ENCODE data around the gene ODAD2. TPM values are rescaled to one million over a fixed set of nuclear protein-coding genes. Genes with fewer than 3 reads are reported as not detected.

ODAD2 gene
- total RNA-seq, 4 donors from 2014 or later: 0.14 to 0.48 TPM; not detected in 2

DNA sequence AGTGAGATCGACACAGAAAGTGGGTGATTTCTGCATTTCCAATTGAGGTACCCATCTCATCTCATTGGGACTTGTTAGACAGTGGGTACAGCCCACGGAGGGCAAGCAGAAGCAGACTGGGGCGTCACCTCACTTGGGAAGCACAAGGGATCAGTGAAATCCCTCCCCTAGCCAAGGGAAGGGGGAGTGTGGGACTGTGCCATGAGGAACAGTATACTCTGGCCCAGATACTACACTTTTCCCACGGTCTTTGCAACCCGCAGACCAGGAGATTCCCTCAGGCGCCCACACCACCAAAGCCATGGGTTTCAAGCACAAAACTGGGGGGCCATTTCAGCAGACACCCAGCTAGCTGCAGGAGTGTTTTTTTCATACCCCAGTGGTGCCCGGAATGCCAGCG, 99.8 kb downstream of the ODAD2 start:
- Histone ChIP-seq H3K9me3 (no peaks in the 10 kb centered on the region), H3K4me3 (no peak overlapping the region), H3K4me1 (no peaks in the 10 kb centered on the region), H3K27ac (no peak overlapping the region), H3K36me3 (no peaks in the 10 kb centered on the region), H3K27me3 (no peaks in the 10 kb centered on the region)
- 81 to 100% methylated on average over 2 to 8 of the region's 8 CpGs for WGBS, 2 donors (ENCODE audit: low coverage in 1 of 2)
- intact Hi-C loops (cut with DNase I; ENCODE audit: low total_unique reads) (no loop called here), in situ Hi-C loops (cut with MboI; ENCODE audit: low pct_ligation_motif_present in 1 of 4, low pct_unique_long_range_greater_than_20kb in 1 of 4, low sequenced_read_pairs in 3 of 4) (no loop called here)
- TF ChIP-seq, protein P1, sequence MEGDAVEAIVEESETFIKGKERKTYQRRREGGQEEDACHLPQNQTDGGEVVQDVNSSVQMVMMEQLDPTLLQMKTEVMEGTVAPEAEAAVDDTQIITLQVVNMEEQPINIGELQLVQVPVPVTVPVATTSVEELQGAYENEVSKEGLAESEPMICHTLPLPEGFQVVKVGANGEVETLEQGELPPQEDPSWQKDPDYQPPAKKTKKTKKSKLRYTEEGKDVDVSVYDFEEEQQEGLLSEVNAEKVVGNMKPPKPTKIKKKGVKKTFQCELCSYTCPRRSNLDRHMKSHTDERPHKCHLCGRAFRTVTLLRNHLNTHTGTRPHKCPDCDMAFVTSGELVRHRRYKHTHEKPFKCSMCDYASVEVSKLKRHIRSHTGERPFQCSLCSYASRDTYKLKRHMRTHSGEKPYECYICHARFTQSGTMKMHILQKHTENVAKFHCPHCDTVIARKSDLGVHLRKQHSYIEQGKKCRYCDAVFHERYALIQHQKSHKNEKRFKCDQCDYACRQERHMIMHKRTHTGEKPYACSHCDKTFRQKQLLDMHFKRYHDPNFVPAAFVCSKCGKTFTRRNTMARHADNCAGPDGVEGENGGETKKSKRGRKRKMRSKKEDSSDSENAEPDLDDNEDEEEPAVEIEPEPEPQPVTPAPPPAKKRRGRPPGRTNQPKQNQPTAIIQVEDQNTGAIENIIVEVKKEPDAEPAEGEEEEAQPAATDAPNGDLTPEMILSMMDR (IDR thresholded peaks at IDR 0.05): no peak
- TF ChIP-seq EP300 (IDR thresholded peaks at IDR 0.05; ENCODE audit: low read depth) (no peak), POLR2A (IDR thresholded peaks at IDR 0.05) (no peak), POLR2AphosphoS5 (IDR thresholded peaks at IDR 0.05) (no peak)
- no peak for DNase-seq

DNA sequence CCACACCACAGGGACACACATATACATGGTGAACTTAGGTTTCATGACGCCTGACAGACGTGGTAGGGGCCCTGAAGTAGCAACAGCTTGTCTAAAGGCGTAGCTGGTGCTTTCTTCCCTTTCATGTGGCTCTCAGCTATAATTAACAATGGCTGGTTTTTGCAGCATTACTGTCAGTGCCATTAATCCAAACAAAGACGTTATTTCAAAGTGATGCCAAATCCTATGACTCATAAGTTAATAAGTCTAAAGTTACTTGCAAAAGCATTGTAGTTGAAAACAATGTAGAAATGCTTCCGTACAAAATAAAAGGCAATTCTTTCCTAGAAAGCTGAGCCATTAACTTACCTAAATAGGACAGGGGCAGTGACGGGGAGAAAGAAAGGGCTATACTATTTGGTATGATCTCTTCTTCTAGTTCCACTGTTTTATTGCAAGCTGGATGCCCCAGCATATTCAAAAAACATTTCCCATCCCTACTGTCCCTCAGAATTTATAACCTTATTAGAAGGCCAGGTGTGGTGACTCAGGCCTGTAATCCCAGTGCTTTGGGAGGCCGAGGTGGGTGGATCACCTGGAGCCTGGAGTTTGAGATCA, 105.4 kb downstream of the ODAD2 start:
- no peaks in the 10 kb centered on the region for H3K36me3 ChIP-seq
- WGBS, 2 donors (ENCODE audit: low coverage in 1 of 2): 50 to 62% methylated on average over 7 of the region's 7 CpGs
- DNase-seq: no peak
- intact Hi-C loops (cut with DNase I; ENCODE audit: low total_unique reads) (no loop called here), in situ Hi-C loops (cut with MboI; ENCODE audit: low pct_ligation_motif_present in 1 of 4, low pct_unique_long_range_greater_than_20kb in 1 of 4, low sequenced_read_pairs in 3 of 4) (no loop called here)
- TF ChIP-seq POLR2A (IDR thresholded peaks at IDR 0.05) (no peak), POLR2AphosphoS5 (IDR thresholded peaks at IDR 0.05) (peak in 1 of 3 donors; percentile 11)
- H3K27ac ChIP-seq: no peak overlapping the region
- no peaks in the 10 kb centered on the region for H3K9me3 ChIP-seq
- H3K4me3 ChIP-seq: no peak overlapping the region
- H3K4me1 ChIP-seq: no peaks in the 10 kb centered on the region
- H3K27me3 ChIP-seq: no peaks in the 10 kb centered on the region

DNA sequence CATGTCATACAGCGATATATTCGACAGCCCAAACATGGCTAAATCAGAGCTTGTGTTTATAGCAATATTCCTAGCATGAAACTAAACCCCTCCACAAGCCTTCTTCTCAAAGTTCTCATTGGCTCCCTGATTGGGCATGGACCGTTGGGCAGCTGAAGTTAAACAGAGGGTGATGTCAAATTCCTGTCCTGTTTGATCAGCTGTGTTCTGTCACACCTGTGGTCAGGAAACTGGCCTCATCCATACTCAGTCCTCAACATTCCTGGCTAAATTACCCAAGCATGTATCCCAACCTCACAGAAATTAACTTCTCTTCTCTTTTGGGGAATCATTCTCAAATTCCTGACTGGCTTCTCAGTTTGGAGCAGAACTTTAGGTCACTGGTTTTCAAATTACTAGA, 107.9 kb downstream of the ODAD2 start:
- WGBS, 2 donors (ENCODE audit: low coverage in 1 of 2): 71 to 88% methylated on average over 3 of the region's 3 CpGs
- intact Hi-C loops (cut with DNase I; ENCODE audit: low total_unique reads): no loop called here

DNA sequence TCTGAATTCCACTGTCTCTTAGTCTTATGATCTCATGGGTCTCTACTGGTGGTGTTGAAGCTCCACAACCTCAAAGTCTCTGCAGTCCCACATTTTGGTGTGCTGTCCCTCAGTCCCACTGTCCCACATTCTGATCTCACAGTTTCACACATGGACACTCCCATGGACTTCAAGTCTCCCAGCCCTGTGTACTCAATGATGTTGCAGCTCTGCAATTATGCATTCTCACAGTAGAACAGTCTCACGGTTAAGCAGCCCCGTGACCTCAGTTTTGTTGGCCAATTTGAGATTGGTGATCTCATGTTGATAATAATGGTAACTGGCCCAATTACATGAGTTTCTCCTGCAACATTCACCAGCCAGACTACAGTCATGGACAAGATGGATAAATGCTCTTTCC, 109.4 kb downstream of the ODAD2 start:
- Histone ChIP-seq H3K36me3 (no peaks in the 10 kb centered on the region), H3K27ac (no peak overlapping the region), H3K4me1 (no peaks in the 10 kb centered on the region), H3K27me3 (no peaks in the 10 kb centered on the region), H3K9me3 (peaks cover 0 to 5% of the 10 kb centered on the region in 2 donors), H3K4me3 (no peak overlapping the region)
- no peak for DNase-seq
- in situ Hi-C loops (cut with MboI; ENCODE audit: low pct_ligation_motif_present in 1 of 4, low pct_unique_long_range_greater_than_20kb in 1 of 4, low sequenced_read_pairs in 3 of 4): no loop called here
- no peak for TF ChIP-seq EP300 (IDR thresholded peaks at IDR 0.05; ENCODE audit: low read depth)
- no peak for TF ChIP-seq POLR2A (IDR thresholded peaks at IDR 0.05)
- TF ChIP-seq, protein P1 (IDR thresholded peaks at IDR 0.05): no peak
- TF ChIP-seq POLR2AphosphoS5 (IDR thresholded peaks at IDR 0.05): no peak
- intact Hi-C loops (cut with DNase I; ENCODE audit: low total_unique reads): no loop called here
- 94% methylated on average over 2 of the region's 2 CpGs; no CpG with 5 or more reads in 1 of the 2 donors for WGBS, 2 donors (ENCODE audit: low coverage in 1 of 2)

More for the DNA sequence above, 107.9 kb downstream of the ODAD2 start:
- Histone ChIP-seq H3K4me3 (no peak overlapping the region), H3K9me3 (peaks cover 0 to 5% of the 10 kb centered on the region in 2 donors), H3K4me1 (no peaks in the 10 kb centered on the region), H3K27me3 (no peaks in the 10 kb centered on the region), H3K27ac (no peak overlapping the region), H3K36me3 (no peaks in the 10 kb centered on the region)
- in situ Hi-C loops (cut with MboI; ENCODE audit: low pct_ligation_motif_present in 1 of 4, low pct_unique_long_range_greater_than_20kb in 1 of 4, low sequenced_read_pairs in 3 of 4): no loop called here
- no peak for DNase-seq
- TF ChIP-seq, protein P1 (IDR thresholded peaks at IDR 0.05): no peak
- TF ChIP-seq POLR2A (IDR thresholded peaks at IDR 0.05) (no peak), EP300 (IDR thresholded peaks at IDR 0.05; ENCODE audit: low read depth) (no peak), POLR2AphosphoS5 (IDR thresholded peaks at IDR 0.05) (no peak)

All from transverse colon (tissue), 4 donors.